HEK293 (cell line): ENCODE results near the gene GSTM1.
"Not testable (repeated sequence)": the region's sequence is repeated elsewhere in the genome, so short reads cannot be mapped to it uniquely, and the experiment has no call there.

Experiments
- CTCF ChIA-PET: fragments of 350-600 bp; formaldehyde crosslinking; extraction: SDS; loops from one replicate; lab custom pipeline; 2021; ENCODE audit warnings: antibody characterized with exemption; lab: Yijun Ruan, JAX
- POLR2A ChIA-PET: fragments of 300-600 bp; formaldehyde crosslinking; extraction: SDS; loops from one replicate; lab custom pipeline; 2020; ENCODE audit warnings: antibody characterized with exemption, inconsistent platforms; lab: Yijun Ruan, JAX
- H3K27ac ChIP-seq: fragments of 200-500 bp; sonication (Bioruptor generic); 2 replicates; pipeline ENCODE4 v1.5.1; 2014; ENCODE audit warnings: low read depth, low read length, control low read depth, inconsistent platforms; ENCODE audit errors: extremely low read depth
- H3K36me3 ChIP-seq, 2 experiments: fragments of 200-500 bp in 1 of 2; sonication (Bioruptor generic) in 1 of 2; 1 replicate in 1 of 2; 2 replicates in 1 of 2; pipeline ENCODE4 v1.5.1; 2014 to 2017; ENCODE audit warnings: inconsistent platforms in 2 of 2, low read length in 2 of 2; ENCODE audit not compliant: control insufficient read depth in 2 of 2, insufficient read depth in 1 of 2
- H3K4me1 ChIP-seq: fragments of 200-500 bp; sonication (Bioruptor generic); 2 replicates; pipeline ENCODE4 v1.5.1; 2014; ENCODE audit warnings: mild to moderate bottlenecking, low read length, inconsistent platforms; ENCODE audit not compliant: control insufficient read depth, insufficient read depth
- H3K4me3 ChIP-seq: 2 replicates; pipeline ENCODE4 v1.5.1; 2011; ENCODE audit warnings: low read depth, mild to moderate bottlenecking, control low read depth, low read length, moderate library complexity
- H3K9me3 ChIP-seq: fragments of 200-500 bp; sonication (Bioruptor generic); 2 replicates; pipeline ENCODE4 v1.5.1; 2014; ENCODE audit warnings: low read depth, low read length, inconsistent platforms; ENCODE audit not compliant: control insufficient read depth, insufficient read depth
- KLF1 ChIP-seq: fragments of 450-650 bp; formaldehyde crosslinking; IDR thresholded peaks from 2 replicates; pipeline ENCODE4 v1.5.1; 2016; ENCODE audit warnings: missing biosample characterization, missing genetic modification characterization
- ZBTB44 ChIP-seq: fragments of 450-650 bp; IDR thresholded peaks from 2 replicates; pipeline ENCODE4 v1.5.1; 2018; ENCODE audit warnings: missing biosample characterization, mild to moderate bottlenecking, missing genetic modification characterization
- ZNF133 ChIP-seq: fragments of 450-650 bp; formaldehyde crosslinking; IDR thresholded peaks from 2 replicates; pipeline ENCODE4 v1.5.1; 2016; ENCODE audit warnings: missing biosample characterization, missing genetic modification characterization
- ZNF843 ChIP-seq: fragments of 450-650 bp; formaldehyde crosslinking; IDR thresholded peaks from 2 replicates; pipeline ENCODE4 v1.5.1; 2016; ENCODE audit warnings: missing biosample characterization, missing genetic modification characterization

Gene GSTM1

GRCh38 chr1:109684777-109685176, 2.8 kb upstream of the GSTM1 start:
- H3K27ac ChIP-seq, H3K4me3 ChIP-seq, H3K9me3 ChIP-seq, CTCF ChIA-PET, POLR2A ChIA-PET, H3K36me3 ChIP-seq, H3K4me1 ChIP-seq: not testable (repeated sequence)

GRCh38 chr1:109685399-109685798, 2.2 kb upstream of the GSTM1 start:
- POLR2A ChIA-PET = not testable (repeated sequence)

GRCh38 chr1:109685890-109686289, 1.7 kb upstream of the GSTM1 start:
- H3K27ac ChIP-seq, H3K4me3 ChIP-seq, POLR2A ChIA-PET, H3K4me1 ChIP-seq, CTCF ChIA-PET, H3K9me3 ChIP-seq, H3K36me3 ChIP-seq: not testable (repeated sequence)

More at GRCh38 chr1:109685399-109685798, 2.2 kb upstream of the GSTM1 start:
- H3K4me1 ChIP-seq, H3K4me3 ChIP-seq, H3K9me3 ChIP-seq, H3K36me3 ChIP-seq, CTCF ChIA-PET, H3K27ac ChIP-seq: not testable (repeated sequence)

GRCh38 chr1:109687109-109687508, 508 bp upstream of the GSTM1 start:
- H3K36me3 ChIP-seq, POLR2A ChIA-PET, CTCF ChIA-PET, H3K27ac ChIP-seq, H3K9me3 ChIP-seq, H3K4me1 ChIP-seq, H3K4me3 ChIP-seq: not testable (repeated sequence)

- no peaks in the 10 kb centered on the region for H3K9me3 ChIP-seq
- no peak overlapping the region for H3K4me3 ChIP-seq
- H3K36me3 ChIP-seq = no peaks in the 10 kb centered on the region
- TF ChIP-seq ZNF133 (tag by site-specific recombination) = no peak
- CTCF ChIA-PET = no interaction called here
- POLR2A ChIA-PET = no interaction called here
- H3K4me1 ChIP-seq = no peaks in the 10 kb centered on the region
- H3K27ac ChIP-seq = no peak overlapping the region
Observed at GRCh38 chr1:109689844-109690405, 2.3 kb downstream of the GSTM1 start.

- no peaks in the 10 kb centered on the region for H3K9me3 ChIP-seq
- no peaks in the 10 kb centered on the region for H3K36me3 ChIP-seq
- H3K4me3 ChIP-seq = no peak overlapping the region
- no peak for TF ChIP-seq ZNF843 (tag by site-specific recombination)
- no peak for TF ChIP-seq KLF1 (tag by site-specific recombination)
- TF ChIP-seq ZBTB44 (tag by site-specific recombination) = no peak
- ChIA-PET CTCF (no interaction called here), POLR2A (no interaction called here)
- H3K27ac ChIP-seq = no peak overlapping the region
- no peaks in the 10 kb centered on the region for H3K4me1 ChIP-seq
Observed at GRCh38 chr1:109691759-109692158, 4.1 kb downstream of the GSTM1 start.

- CTCF ChIA-PET, H3K4me1 ChIP-seq, H3K9me3 ChIP-seq, H3K27ac ChIP-seq, POLR2A ChIA-PET, H3K36me3 ChIP-seq, H3K4me3 ChIP-seq: not testable (repeated sequence)
Observed at GRCh38 chr1:109694400-109694799, 6.8 kb downstream of the GSTM1 start.

- H3K27ac ChIP-seq, POLR2A ChIA-PET, H3K9me3 ChIP-seq, H3K36me3 ChIP-seq, H3K4me3 ChIP-seq, H3K4me1 ChIP-seq, CTCF ChIA-PET: not testable (repeated sequence)
Observed at GRCh38 chr1:109695138-109695537, 7.5 kb downstream of the GSTM1 start.
